ENCODE measurements around the gene FNDC10.
"Not testable (repeated sequence)": the region's sequence is repeated elsewhere in the genome, so short reads cannot be mapped to it uniquely, and the experiment has no call there.

Gene FNDC10

DNA sequence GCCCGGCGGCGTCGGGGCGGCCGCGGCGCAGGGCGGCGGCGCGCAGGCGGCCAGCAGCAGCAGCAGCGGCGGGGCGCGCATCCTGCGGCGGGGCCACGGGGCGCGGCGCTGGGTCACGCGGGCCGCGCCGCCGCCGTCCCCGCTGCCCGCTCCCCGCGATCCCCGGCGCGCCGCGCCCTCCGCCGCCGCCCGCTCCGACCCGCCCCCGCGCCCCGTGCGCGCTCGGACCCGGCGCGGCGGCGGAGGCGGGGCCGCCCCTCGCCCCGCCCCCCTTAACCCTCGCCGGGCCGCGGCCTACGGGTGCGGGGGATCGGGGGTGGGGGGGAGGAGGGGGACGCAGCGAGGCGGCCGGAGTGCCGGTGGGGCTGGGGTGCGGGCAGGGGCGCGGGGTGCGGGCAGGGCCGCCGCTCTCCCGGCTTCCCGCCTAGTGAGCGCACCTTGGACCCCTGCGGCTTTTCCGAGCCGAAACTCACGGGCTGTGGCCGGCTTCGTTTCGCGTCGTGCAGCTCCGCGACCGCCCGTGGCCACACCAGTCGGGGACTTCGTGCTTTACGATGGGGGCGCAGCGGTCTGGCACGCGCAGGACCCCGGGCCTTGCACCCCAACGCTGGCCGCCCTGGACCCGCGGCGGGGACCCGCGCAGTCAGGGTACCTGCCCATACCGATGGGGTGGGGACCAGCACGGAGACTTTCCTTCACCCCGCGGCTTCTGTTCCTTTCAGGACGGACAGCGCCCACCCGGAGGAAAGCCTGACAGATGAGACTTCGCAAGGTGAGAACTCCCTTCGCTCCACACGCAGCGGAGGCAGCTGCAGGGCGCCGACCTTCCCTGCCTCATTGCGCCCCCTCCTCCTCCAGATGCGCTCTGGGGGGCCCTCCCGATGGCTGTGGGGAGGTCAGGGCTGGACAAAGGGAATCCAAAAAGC is at the start of gene FNDC10:
FNDC10 (minus strand) TSS at position 201 of the 926 bp plus-strand sequence; CDS start at position 81, 120 bp downstream.
- no peak for DNase-seq

DNA sequence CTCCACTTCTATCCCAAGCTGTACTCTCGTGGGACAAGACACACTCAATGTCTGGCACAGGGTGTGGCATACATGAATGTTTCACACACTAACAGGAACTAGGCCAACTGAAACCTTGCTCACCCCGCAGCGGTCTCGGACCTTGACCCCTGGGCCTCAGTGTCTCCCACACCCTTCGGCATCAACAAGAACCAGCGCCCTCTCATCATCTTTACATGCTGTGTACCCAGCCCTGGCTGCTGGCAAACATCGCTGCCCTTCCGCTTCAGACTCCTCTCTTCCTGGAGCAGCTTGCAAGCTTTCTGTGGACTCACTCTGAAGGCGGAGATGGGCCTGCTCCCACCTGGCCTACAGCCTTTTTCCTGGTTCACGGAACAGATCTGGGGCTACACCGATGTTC is 48.3 kb upstream of the FNDC10 start:
- not testable (repeated sequence) for DNase-seq

DNA sequence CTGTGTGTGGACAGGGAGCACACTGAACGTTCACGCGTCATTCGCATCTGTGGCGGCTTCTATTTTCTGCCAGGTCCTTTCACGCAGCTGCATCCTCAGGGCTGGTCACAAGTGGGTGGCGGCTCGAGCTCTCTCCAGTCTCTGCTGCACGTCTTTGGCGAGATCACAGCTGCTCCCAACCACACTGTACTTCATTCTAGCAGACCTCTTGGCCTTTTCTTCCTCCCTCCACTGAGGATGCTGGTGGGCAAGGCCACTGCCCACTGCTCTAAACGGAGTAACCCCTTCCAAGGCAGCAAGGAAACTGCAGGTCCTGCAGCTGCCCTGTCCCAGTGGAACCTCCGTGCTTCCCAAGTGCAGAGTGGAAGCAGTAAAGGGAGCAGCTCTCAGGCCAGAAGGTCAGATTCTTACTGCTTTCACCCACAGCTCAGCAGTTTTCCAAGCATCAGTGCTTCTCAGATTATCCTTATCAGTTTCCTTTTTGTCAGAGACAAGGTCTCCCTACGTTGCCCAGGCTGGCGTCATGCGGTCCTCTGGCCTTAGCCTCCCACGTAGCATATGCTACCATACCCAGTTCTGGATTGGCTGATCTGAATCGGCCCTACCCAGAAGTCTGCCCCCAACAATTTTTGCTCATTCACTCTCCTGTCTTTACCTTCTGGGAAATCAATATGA is 47.8 kb upstream of the FNDC10 start:
- not testable (repeated sequence) for DNase-seq

DNA sequence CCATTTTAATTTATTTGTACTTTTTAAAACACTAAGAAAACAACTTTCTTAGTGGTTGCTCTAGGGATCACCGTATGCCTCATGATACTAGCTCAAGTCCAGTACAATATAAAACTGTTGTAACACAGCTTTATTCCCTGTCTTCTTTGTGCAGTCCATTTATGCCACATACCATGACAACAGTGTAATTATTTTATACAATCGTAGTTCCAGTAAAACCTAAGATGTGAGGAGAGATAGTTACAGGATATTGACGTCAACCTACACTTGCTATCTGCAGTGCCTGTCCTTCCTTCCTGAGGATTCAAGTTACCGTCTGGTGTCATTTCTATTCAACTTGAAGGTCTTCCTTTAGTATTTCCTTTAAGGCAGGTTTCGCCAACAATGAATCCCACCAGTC is 46.4 kb upstream of the FNDC10 start:
- not testable (repeated sequence) for DNase-seq

DNA sequence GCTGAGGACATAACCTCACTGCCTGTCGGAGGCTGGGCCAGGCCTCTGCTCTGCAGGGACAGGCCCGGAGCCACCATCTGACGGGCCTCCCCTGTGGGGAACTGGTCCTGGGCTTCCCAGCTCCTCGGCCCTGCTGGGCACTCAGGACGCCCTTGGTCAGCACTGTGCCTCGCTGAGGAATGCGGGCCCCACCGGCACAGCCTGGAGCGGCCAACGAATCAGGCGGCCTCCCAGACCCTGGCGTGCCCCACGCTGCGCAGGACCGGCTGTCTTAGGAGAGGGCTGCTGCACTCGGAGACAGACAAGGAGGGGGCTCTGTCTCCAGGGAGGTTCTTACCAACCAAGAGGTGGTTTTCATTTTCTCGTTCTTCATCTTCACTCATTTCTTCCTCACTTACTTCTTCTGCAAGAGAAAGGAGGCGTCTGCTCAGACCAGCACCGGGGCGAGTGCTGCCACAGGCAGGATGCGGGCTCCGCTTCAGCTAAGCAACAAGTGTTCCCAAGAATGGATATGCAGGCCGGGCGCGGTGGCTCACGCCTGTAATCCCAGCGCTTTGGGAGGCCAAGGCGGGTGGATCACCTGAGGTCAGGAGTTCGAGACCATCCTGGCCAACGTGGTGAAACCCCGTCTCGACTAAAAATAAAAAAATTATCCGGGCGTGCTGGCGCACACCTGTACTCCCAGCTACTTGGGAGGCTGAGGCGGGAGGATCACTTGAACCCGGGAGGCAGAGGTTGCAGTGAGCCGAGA is 41.0 kb upstream of the FNDC10 start:
- not testable (repeated sequence) for DNase-seq

DNA sequence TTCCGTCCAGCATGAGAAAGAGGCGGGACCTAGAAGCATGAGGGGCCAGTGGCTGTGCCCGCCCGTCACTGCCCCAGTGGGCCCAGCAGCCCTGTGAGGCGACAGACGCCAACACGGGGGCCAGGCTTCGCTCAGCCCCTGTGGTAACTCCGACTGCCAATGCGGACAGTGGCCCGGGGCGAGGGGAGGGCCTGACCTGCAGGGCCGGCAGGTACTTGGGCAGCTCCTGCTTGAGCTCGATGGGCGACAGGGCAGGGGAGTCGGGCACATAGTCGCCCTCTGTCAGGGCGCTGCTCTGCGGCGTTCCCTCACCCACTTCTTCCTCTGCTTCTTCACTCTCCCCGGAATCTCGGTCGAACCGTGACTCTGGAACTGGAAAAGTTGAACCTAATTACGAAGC is 40.1 kb upstream of the FNDC10 start:
- DNase-seq, result not testable (repeated sequence)

DNA sequence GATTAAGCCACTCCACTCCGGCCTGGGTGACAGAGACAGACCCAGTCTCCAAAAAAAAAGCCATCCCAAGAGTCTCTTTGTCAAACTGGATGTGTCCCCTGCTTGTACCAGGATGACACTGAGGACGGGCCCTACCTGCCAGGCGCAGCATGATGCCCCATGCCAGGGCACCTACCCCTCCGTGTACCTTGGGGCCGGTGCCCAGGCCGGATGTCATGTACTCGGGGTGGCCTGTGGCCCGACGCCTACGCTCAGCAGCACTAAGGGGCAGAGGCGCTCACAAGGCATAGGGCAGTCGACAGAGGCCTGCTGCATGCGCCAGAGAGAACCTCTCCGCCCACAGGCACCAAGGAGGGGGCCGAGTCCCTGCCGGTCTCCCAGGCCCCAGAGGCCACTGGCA is 39.4 kb upstream of the FNDC10 start:
- not testable (repeated sequence) for DNase-seq

DNA sequence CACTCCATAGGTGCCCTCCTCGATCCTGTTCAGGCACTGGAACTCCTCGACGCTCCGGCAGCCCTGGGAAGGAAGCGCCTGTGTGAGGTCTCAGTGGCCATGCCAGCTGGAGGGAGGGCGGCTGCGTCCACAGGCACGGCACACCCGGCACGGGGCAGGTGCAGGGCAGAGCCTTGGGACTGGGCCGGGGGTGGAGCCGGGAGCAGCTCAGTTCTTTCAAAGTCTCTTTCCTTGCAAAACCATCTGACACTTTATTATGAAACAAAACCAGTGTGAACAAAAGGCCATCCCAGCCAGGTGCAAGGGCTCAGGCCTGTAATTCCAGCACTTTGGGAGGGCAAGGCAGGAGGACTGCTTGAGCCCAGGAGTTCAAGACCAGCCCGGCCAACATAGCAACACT is 38.6 kb upstream of the FNDC10 start:
- not testable (repeated sequence) for DNase-seq

DNA sequence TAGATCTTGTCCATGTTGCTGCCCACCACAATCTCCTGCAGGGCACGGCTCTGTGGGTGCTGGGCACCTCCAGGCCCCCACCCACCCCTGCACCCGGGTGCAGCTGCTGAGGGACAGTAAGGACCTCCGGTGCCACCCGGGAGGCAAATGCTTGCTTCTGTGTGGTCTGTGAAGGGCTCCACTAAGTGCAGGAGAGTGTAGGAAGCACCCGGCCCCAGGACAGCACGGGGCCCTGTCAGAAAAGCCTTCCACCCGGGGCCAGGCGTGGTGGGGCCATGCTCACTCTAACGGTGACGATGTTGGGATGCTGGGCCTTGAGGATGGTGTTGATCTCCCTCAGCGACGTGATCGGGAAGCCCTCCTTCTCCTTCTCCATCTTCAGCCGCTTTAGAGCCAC is 37.5 kb upstream of the FNDC10 start:
- DNase-seq, result not testable (repeated sequence)

DNA sequence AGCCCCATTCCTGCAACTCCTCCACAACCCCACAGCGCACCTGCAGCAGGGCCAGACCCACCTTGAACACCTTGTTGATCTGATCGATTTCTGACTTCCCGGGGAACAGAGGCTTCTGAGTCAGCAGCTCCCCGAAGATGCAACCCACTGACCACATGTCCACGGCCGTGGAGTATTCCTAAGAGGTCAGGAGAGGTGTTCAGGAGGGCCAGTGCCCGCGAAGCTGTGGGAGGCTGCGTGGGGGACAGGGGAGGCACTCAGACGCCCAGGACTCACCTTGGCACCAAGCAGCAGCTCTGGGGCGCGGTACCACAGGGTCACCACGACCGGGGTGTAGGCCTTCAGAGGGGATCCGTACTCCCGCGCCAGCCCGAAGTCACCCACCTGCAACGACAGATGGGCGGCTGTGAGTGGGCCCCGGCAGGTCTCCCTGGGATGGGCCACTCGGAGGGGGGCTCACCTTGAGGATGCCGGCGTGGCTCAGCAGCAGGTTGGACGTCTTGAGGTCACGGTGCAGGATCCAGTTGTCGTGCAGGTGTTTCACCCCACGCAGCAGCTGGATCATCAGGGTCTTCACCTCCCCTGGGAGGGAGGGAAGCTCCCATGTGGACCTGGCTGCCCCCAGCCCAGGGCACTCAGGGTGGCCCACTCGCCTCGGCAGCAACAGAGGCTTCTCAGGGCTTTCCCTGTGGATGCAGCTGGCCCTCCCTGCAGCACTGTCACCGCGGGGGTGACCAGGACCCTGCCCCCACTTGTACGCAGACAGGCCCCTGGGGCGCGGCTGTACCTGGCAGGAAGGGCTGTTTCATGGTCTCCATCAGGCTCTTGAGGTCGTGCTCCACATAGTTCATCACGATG is 36.9 kb upstream of the FNDC10 start:
- DNase-seq, result not testable (repeated sequence)

DNA sequence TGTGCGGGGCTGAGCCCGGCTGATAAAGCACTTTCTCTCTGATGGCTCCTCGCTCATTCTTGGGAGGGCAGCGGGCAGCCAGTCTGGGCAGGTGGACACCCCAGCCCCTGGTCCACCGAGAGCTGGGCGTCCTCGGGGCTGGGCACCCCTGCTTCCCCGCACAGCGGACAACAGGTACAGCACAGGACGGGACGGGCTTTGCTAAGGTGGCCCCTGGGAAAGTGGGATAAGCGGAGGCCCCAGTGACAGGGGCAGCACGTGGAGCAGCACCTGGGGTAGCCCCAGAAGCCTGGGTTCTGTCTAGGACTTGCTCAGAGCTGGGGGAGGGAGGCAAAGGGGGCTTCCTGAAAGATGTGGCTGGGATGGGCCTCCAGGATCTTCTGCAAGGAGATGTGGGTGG is 34.7 kb upstream of the FNDC10 start:
- not testable (repeated sequence) for DNase-seq

DNA sequence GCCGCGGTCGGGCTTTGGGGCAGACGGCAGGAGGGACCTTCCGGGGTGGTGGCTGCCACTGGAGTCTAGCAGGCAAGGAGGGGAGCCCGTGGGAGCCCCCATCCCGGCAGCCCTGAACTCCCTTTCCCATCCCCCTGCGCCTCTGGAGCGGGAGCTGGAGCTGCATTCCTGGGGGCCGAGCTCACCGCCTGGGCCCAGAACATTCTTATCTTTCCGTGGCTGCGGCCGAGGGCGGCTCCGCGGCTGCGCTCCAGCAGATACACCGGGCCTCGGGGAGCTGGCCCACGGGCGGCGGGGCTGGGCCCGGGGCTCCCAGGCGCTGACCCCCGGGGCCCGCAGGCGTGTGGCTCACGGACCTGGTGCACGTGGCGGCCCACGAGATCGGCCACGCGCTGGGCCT is 33.5 kb upstream of the FNDC10 start:
- not testable (repeated sequence) for DNase-seq

DNA sequence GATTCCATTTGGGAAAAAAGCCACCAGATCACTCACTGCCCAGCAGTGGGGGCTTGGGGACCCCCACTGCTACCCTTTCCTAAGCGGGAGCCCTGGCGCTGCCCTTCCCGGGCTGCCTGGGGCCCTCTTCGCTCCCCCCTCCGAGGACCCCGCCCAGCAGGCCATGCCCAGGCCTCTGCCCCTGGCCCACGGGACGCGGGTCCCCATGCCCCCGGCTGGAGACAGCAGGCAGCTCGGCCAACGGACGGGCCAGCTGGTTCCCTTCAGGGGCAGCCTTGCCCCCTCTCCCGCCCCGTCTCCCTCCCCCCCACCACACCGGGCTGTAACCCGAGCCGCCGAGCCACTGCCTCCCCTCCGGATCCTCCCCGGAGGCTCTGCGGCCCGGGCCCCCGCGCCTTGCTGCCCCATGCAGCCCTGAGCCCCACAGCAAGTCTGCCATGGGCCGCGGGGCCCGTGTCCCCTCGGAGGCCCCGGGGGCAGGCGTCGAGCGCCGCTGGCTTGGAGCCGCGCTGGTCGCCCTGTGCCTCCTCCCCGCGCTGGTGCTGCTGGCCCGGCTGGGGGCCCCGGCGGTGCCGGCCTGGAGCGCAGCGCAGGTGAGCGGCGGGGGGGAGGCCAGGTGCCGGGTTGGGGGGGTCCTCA is 32.0 kb upstream of the FNDC10 start, which contains the start of gene MMP23B:
MMP23B (plus strand) TSS at position 392 of the 639 bp plus-strand sequence; CDS start at position 438, 46 bp downstream.
- DNase-seq, result no peak

DNA sequence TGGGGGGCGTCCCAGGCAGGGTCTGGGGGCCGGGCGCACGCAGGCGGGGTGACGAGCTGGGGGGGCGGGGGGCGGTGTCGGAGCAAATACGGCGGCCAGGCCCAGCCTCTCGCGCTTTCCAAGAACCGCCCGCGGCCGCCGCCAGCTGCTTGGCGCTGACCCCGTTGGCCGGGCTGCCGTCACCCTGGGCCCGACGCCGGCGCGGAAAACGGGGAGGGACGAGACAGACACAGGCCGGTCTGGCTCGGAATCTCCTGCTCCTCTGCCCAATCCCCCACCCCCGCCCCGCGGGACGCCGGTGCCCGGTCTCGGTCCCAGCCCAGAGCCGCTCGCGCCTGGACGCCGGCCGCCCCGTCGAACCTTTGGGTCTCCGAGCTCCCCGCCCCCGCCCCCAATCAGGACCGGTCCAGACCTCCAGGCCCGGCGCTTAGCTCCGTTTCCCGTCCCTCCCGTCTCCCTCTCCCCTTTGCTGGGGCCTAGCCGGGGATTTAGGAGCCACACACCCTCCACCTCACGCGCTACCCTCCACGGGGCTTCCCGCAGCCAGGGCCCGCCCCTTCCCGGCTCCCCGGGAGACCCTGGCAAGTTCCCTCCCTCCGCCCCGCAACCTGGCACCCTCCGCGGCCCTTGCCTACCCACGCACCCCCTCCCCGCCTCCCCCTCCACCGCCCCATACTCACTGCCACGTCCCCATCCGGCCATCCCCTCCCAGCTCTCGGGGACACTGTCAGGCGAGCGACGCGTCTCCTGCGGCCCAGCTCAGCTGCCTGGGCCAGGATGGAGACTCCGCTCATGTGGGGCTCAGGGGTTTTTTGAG is 31.2 kb upstream of the FNDC10 start:
- no peak for DNase-seq

DNA sequence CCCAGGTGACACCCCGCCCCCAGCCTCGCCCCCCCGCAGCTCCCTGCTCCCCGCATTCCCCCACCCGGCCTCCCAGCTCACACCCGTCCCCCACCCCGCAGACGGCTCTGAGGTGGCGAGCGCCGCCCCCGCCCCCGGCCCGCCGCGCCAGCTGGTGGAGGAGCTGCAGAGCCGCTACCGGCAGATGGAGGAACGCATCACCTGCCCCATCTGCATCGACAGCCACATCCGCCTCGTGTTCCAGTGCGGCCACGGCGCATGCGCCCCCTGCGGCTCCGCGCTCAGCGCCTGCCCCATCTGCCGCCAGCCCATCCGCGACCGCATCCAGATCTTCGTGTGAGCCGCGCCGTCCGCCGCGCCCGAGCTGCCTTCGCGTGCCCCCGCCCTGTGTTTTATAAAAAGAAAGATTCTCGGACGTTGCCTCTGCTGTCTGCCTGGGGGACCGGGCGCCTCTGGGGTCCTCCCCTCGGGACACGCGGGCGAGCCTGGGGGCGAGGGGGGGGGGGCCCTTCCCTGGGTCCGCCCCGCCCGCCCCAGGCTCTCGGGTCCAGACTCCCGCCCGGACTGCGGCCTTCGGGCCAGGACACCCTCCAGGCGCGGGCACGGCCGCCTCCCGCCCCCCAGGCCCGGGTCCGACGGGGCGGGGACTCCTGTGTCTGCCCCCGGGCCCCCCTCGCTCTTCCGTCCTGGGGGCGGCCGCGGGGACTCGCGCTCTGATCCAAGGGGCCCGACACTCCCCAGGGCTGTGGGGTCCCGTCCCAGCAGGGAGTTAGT is 30.4 kb upstream of the FNDC10 start:
- peak; percentile 78 to 85 for DNase-seq

DNA sequence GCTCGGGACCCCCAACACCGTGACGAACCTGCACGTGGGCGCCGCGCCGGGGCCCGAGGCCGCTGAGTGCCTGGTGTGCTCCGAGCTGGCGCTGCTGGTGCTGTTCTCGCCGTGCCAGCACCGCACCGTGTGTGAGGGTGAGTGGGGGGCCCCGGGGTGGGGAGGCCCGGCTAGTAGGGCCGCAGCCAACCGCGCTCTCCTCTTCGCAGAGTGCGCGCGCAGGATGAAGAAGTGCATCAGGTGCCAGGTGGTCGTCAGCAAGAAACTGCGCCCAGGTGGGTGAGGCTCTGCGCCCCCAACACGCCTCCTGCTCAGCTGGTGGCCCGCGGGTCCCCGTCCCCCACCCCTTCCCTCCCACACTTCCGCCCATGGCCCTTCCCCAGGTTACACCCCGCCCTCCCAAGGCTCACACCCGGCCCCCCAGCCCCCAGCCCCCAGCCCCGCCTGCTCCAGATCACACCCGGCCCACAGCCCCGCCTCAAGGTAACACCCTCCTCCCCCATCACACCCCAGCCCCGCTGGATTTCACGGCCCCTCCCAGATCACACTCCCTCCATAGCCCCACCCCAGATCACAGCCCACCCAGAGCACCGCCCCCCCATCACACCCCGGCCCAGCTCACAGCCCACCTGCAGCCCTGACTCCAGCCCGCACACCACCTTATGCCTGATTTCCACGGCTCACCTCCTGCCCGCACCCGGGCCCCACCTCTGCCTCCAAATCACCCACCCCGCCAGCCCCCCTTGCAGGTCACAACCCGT is 29.7 kb upstream of the FNDC10 start:
- no peak for DNase-seq

DNA sequence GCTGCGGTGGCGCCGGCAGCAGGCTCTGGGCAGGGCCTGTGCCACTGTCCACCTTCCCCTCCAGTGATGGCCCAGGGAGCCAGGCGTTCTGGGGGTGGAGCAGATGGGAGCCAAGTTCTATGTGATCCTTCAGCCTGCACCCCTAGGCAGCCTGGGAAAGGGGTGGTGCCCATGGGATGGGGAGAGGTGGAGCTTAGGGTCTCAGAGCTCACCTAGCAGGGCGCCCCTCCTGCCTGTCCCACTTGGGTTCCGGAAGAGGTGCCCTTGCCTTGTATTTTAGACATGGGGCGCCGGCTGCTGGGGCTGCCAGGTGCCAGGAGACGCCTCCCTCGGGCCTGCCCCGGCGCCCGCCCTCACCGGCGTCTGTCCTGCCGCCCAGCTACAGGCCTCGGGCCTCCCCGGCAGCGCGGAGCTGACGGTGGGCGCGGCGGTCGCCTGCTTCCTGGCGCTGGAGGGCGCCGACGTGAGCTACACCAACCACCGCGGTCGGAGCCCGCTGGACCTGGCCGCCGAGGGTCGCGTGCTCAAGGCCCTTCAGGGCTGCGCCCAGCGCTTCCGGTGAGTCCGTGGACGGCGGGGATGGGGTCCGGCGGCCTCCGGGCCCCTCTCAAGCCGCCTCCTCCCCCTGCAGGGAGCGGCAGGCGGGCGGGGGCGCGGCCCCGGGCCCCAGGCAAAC is 29.0 kb upstream of the FNDC10 start:
- peak in 1 of 2 experiments; percentile 29 for DNase-seq
